Stomach (tissue), 9 donors: ENCODE results near the gene FBXL4. TPM values are rescaled to one million over a fixed set of nuclear protein-coding genes. Genes with fewer than 3 reads are reported as not detected.
A peak's percentile ranks its signal among the peaks of the same experiment; 100 is the strongest.

ENCODE experiments used
- DNase-seq, 2 donors: peaks; one replicate each; pipeline versions ENCODE4 v3.0.0 to v3.0.0-alpha.2; 2013 to 2019
- H3K27ac ChIP-seq, 5 donors: fragments of 200-600 bp in 4 of 5; sonication (generic) in 4 of 5; one replicate each; pipeline ENCODE4 v1.5.1; 2013 to 2019; ENCODE audit warnings: mild to moderate bottlenecking in 1 of 5, moderate library complexity in 1 of 5
- H3K27me3 ChIP-seq, 3 donors: fragments of 200-600 bp; sonication (generic); one replicate each; pipeline ENCODE4 v1.5.1; 2017 to 2019; ENCODE audit warnings: mixed run types in 1 of 3
- H3K36me3 ChIP-seq, 4 donors: fragments of 200-600 bp; sonication (generic); 1 replicate in 3 of 4; 2 replicates in 1 of 4; pipeline ENCODE4 v1.5.1; 2016 to 2019
- H3K4me1 ChIP-seq, 4 donors: fragments of 200-600 bp; sonication (generic); one replicate each; pipeline ENCODE4 v1.5.1; 2016 to 2019
- H3K4me3 ChIP-seq, 4 donors: fragments of 200-600 bp; sonication (generic) in 3 of 4; one replicate each; pipeline ENCODE4 v1.5.1; 2016 to 2019; ENCODE audit warnings: mild to moderate bottlenecking in 1 of 4
- H3K9me3 ChIP-seq, 4 donors: fragments of 200-600 bp; sonication (generic); one replicate each; pipeline ENCODE4 v1.5.1; 2016 to 2019
- EP300 ChIP-seq: sonication (generic); formaldehyde crosslinking; IDR thresholded peaks from one replicate; pipeline ENCODE4 v1.6.1; 2017; ENCODE audit warnings: antibody characterized with exemption
- POLR2A ChIP-seq, 4 donors: fragments of 450-650 bp; IDR thresholded peaks; one replicate each; pipeline ENCODE4 v1.6.1; 2016; ENCODE audit warnings: antibody characterized with exemption in 4 of 4, control low read depth in 2 of 4, mild to moderate bottlenecking in 1 of 4, moderate library complexity in 1 of 4
- POLR2AphosphoS5 ChIP-seq, 3 donors: sonication (generic); formaldehyde crosslinking; IDR thresholded peaks; one replicate each; pipeline ENCODE4 v1.6.1; 2016; ENCODE audit warnings: antibody characterized with exemption in 3 of 3
- WGBS, 5 donors: extraction: QIAGEN DNeasy Blood & Tissue Kit in 3 of 5; methylation state at CpG; one replicate each; pipeline versions ENCODE4 v1.1.5 to v1.1.7; 2013 to 2018; 5-methylcytosine and 5-hydroxymethylcytosine counted together
- intact Hi-C: fragments of 100-400 bp; cut with DNase I; formaldehyde crosslinking; loops from one replicate; pipeline ENCODE4 v1.15.1; 2023; ENCODE audit warnings: low total_unique reads
- polyA plus RNA-seq, 3 donors: library from polyadenylated mRNA; stranded (reverse); fragments of 200-250 nt; gene quantifications; one replicate each; pipeline ENCODE4 v1.2.3, GENCODE V29; 2013
- total RNA-seq, 5 donors: library from RNA; depleted of rRNA; stranded (reverse); fragments of >200 nt; gene quantifications; one replicate each; pipeline versions ENCODE4 v1.1.0 to v1.2.3, GENCODE V29; 2014 to 2016
- TF ChIP-seq, protein P1 (sequence below), 7 experiments: fragments of 450-650 bp in 4 of 7; fragments of 200-600 bp in 3 of 7; sonication (generic) in 3 of 7; IDR thresholded peaks; one replicate each; pipeline ENCODE4 v1.5.1; 2016 to 2019; ENCODE audit warnings: antibody characterized with exemption in 7 of 7, control low read depth in 2 of 7, mild to moderate bottlenecking in 1 of 7
- donor health status: healthy with polysubstance abuse.
- donor health status: Bipolar disorder and iron deficiency.
- donor health status: healthy.

Gene FBXL4
- total and polyA plus RNA-seq, 8 donors = 2.6 to 37.1 (median 7.6) TPM

GRCh38 chr6:98833307-98834059 is 114.3 kb downstream of the FBXL4 start:
- WGBS, 5 donors = 0 to 1% (median 1%) methylated on average over 23 to 42 of the region's 42 CpGs
- no peak overlapping the region for H3K27ac ChIP-seq

DNA sequence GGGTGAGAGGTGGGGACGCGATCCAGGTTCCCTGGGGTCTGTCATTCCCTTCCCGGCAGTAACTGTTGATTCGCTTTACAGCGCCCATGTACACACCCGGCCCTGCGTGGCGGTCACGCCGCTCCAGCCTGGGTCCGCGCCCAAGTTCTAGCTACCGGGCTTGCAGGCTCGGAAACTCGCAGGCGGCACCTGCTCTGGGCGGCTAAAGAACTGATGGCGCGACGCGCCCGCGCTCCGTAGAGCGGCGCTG is 114.8 kb downstream of the FBXL4 start:
- Histone ChIP-seq H3K27me3 (peaks cover 41 to 100% (median 100%) of the 10 kb centered on the region in 3 donors), H3K36me3 (no peaks in the 10 kb centered on the region), H3K9me3 (no peaks in the 10 kb centered on the region), H3K4me1 (peaks cover 53 to 72% (median 56%) of the 10 kb centered on the region in 4 donors), H3K27ac (no peak overlapping the region), H3K4me3 (peak overlapping the region; percentile 51 to 68 (median 62))
- TF ChIP-seq, protein P1, sequence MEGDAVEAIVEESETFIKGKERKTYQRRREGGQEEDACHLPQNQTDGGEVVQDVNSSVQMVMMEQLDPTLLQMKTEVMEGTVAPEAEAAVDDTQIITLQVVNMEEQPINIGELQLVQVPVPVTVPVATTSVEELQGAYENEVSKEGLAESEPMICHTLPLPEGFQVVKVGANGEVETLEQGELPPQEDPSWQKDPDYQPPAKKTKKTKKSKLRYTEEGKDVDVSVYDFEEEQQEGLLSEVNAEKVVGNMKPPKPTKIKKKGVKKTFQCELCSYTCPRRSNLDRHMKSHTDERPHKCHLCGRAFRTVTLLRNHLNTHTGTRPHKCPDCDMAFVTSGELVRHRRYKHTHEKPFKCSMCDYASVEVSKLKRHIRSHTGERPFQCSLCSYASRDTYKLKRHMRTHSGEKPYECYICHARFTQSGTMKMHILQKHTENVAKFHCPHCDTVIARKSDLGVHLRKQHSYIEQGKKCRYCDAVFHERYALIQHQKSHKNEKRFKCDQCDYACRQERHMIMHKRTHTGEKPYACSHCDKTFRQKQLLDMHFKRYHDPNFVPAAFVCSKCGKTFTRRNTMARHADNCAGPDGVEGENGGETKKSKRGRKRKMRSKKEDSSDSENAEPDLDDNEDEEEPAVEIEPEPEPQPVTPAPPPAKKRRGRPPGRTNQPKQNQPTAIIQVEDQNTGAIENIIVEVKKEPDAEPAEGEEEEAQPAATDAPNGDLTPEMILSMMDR (IDR thresholded peaks at IDR 0.05) = no peak
- TF ChIP-seq POLR2A (IDR thresholded peaks at IDR 0.05) (no peak), POLR2AphosphoS5 (IDR thresholded peaks at IDR 0.05) (no peak)
- DNase-seq = no peak
- intact Hi-C loops = no loop called here
- WGBS, 5 donors = 2 to 5% (median 3%) methylated on average over 9 to 26 of the region's 26 CpGs

More at GRCh38 chr6:98833307-98834059, 114.3 kb downstream of the FBXL4 start:
- Histone ChIP-seq H3K36me3 (no peaks in the 10 kb centered on the region), H3K4me3 (peak overlapping the region; percentile 51 to 68 (median 62)), H3K27me3 (peaks cover 40 to 100% (median 100%) of the 10 kb centered on the region in 3 donors), H3K9me3 (no peaks in the 10 kb centered on the region), H3K4me1 (peaks cover 52 to 67% (median 53%) of the 10 kb centered on the region in 4 donors)
- peak in 1 of 2 donors; percentile 68 for DNase-seq
- TF ChIP-seq EP300 (no peak), POLR2A (IDR thresholded peaks at IDR 0.05) (no peak), POLR2AphosphoS5 (IDR thresholded peaks at IDR 0.05) (no peak)
- TF ChIP-seq, protein P1 (IDR thresholded peaks at IDR 0.05) = no peak
- intact Hi-C loops = no loop called here

DNA sequence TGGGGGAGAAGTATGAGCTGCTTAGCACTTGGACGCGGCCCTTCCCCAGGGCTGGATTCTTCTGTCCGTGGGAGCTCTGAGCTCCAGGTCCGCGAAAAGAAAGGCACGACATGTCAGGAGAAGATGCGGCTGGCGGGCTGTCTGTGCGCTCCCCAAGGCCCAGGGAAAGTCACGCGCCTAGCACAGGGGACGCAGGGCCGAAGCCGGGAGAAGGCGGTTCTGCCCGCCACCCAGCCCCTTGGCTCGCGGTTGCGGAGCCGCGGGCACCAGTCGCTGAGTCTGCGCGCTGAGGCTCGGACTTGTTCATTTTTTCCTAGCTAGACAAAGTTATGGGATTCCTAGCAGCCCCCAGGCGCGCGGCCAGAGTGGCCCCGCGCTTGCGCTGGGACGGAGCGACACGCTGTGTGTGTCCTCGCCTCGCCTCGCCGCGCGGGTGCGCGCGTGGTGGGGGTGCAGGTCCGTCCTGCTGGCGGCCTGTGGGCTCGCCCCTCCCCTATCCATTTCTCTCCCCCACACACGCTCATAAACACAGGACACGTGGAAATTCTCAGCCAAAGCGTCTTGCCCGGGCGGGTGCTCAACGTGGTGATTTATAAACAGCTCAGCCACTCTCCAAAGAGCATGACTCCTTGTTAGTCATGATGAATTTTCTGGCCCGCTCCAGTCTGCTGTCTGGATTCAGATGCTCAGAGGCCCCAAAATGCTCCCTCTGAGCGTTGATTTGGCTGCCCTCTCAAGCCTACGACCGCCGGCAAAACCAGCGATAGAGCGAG is 115.3 kb downstream of the FBXL4 start:
- TF ChIP-seq EP300 (no peak), POLR2AphosphoS5 (IDR thresholded peaks at IDR 0.05) (no peak), POLR2A (IDR thresholded peaks at IDR 0.05) (no peak)
- TF ChIP-seq, protein P1 (IDR thresholded peaks at IDR 0.05) = no peak
- peak overlapping the region; percentile 51 to 68 (median 62) for H3K4me3 ChIP-seq
- H3K27ac ChIP-seq = no peak overlapping the region
- intact Hi-C loops = no loop called here
- DNase-seq = no peak
- peaks cover 46 to 100% (median 100%) of the 10 kb centered on the region in 3 donors for H3K27me3 ChIP-seq
- no peaks in the 10 kb centered on the region for H3K36me3 ChIP-seq
- peaks cover 58 to 78% (median 61%) of the 10 kb centered on the region in 4 donors for H3K4me1 ChIP-seq
- 4 to 7% (median 4%) methylated on average over 37 to 59 of the region's 59 CpGs for WGBS, 5 donors
- H3K9me3 ChIP-seq = no peaks in the 10 kb centered on the region

GRCh38 chr6:98831959-98832283 is 115.8 kb downstream of the FBXL4 start:
- Histone ChIP-seq H3K27ac (no peak overlapping the region), H3K36me3 (no peaks in the 10 kb centered on the region), H3K9me3 (no peaks in the 10 kb centered on the region), H3K4me1 (peaks cover 60 to 82% (median 64%) of the 10 kb centered on the region in 4 donors), H3K27me3 (peaks cover 52 to 100% (median 100%) of the 10 kb centered on the region in 3 donors), H3K4me3 (peak overlapping the region in 2 of 4 donors; percentile 64 to 68)
- no peak for TF ChIP-seq POLR2AphosphoS5 (IDR thresholded peaks at IDR 0.05)
- TF ChIP-seq, protein P1 (IDR thresholded peaks at IDR 0.05) = no peak
- TF ChIP-seq POLR2A (IDR thresholded peaks at IDR 0.05) = no peak
- TF ChIP-seq EP300 = no peak
- no peak for DNase-seq
- intact Hi-C loops = no loop called here
- WGBS, 5 donors = 2 to 8% (median 7%) methylated on average over 11 of the region's 11 CpGs
